ENCODE measurements around the gene DGLUCY.
"Not testable (repeated sequence)": the region's sequence is repeated elsewhere in the genome, so short reads cannot be mapped to it uniquely, and the experiment has no call there.

The DGLUCY gene

DNA sequence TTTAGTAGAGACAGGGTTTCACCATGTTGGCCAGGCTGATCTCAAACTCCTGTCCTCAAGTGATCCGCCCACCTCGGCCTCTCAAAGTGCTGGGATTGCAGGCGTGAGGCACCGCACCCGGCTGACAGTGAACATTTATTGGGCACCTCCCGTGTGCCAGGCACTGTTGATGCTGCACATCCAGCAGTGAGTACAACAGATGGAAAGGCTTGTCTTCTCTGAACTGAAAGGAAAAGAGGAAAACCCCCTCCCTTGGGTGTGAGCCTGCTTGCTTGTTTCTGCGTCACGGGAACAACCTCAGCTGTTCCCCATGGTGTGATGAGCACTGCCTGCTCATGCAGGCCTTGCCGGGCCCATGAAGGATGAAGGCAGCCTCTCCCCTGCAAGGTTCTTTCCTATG, 39.5 kb downstream of the DGLUCY start:
- Histone ChIP-seq H3K36me3 (ENCODE audit: control insufficient read depth, insufficient read depth, low read length) (no peaks in the 10 kb centered on the region), H3K4me1 (ENCODE audit: control insufficient read depth, insufficient read depth, low read length, poor library complexity, severe bottlenecking) (no peaks in the 10 kb centered on the region), H3K9me3 (ENCODE audit: control insufficient read depth, low read length) (no peaks in the 10 kb centered on the region), H3K27ac (ENCODE audit: low read depth, low read length, severe bottlenecking) (no peak overlapping the region), H3K4me3 (ENCODE audit: extremely low read depth, insufficient read depth, low read length, poor library complexity, severe bottlenecking) (no peak overlapping the region)
- WGBS, 2 experiments (ENCODE audit: insufficient coverage in 2 of 2): 85 to 96% methylated on average over 7 to 9 of the region's 9 CpGs

DNA sequence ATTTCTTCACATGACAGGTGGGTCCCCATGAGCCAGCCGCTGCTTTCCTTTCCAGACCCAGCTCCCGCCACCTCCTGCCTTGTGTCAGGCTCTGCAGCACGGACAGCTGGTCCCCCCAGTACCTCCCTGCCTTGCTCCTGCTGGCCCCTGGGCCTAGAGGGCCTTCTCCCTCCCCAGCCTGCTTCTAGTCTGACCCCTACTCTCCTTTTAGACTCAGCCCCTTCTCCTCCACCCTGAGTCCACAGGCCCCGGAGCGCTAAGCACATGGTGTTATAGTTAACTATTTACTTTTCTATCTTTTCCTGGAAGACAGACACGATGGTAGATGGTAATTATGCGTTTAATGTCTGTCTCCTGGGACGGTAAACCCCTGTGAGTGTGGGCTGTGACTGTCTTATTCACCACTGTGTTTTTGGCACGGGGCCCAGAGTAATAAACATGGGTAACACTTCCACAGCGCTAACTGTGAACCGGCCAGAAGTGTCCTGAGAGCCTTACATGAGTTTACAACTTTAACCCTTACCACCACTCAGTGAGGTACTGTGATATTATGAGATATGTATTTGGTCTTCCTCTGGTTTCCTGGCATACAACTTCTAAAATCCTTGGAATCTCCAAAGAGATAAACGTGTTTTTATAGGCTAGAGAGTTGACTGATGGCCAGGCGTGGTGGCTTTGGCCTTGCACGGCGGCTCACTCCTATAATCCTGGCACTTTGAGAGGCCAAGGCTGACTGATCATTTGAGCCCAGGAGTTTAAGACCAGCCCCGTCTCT, 41.2 kb downstream of the DGLUCY start:
- Histone ChIP-seq H3K27ac (ENCODE audit: low read depth, low read length, severe bottlenecking) (no peak overlapping the region), H3K9me3 (ENCODE audit: control insufficient read depth, low read length) (no peaks in the 10 kb centered on the region), H3K4me3 (ENCODE audit: extremely low read depth, insufficient read depth, low read length, poor library complexity, severe bottlenecking) (no peak overlapping the region), H3K36me3 (ENCODE audit: control insufficient read depth, insufficient read depth, low read length) (no peaks in the 10 kb centered on the region), H3K4me1 (ENCODE audit: control insufficient read depth, insufficient read depth, low read length, poor library complexity, severe bottlenecking) (peaks cover 2% of the 10 kb centered on the region)
- WGBS, 2 experiments (ENCODE audit: insufficient coverage in 2 of 2): 85 to 93% methylated on average over 10 to 11 of the region's 16 CpGs

DNA sequence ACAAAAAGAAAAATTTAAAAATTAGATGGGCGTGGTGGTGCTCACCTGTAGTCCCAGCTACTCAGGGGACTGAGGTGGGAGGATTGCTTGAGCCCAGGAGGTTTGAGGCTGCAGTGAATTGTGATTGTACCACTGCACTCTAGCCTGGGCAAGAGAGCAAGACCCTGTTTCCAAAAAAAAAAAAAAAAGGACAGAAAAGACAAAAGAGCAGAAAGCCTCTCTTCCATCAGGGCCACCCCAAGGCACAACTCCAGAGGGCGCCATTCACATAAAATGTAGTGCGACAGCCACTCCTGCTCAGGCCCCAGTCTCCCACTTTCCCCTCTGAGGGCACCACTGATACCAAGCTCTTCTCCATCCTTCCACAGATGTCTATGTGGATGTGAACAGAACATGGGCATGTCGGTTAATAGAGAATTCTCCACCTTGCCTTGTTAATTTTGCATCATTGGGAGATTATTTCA, 41.8 kb downstream of the DGLUCY start:
- H3K9me3 ChIP-seq (ENCODE audit: control insufficient read depth, low read length): no peaks in the 10 kb centered on the region
- 87 to 100% methylated on average over 2 to 3 of the region's 4 CpGs for WGBS, 2 experiments (ENCODE audit: insufficient coverage in 2 of 2)
- H3K36me3 ChIP-seq (ENCODE audit: control insufficient read depth, insufficient read depth, low read length): peaks cover 5% of the 10 kb centered on the region
- peaks cover 2% of the 10 kb centered on the region for H3K4me1 ChIP-seq (ENCODE audit: control insufficient read depth, insufficient read depth, low read length, poor library complexity, severe bottlenecking)
- no peak overlapping the region for H3K4me3 ChIP-seq (ENCODE audit: extremely low read depth, insufficient read depth, low read length, poor library complexity, severe bottlenecking)
- no peak overlapping the region for H3K27ac ChIP-seq (ENCODE audit: low read depth, low read length, severe bottlenecking)

DNA sequence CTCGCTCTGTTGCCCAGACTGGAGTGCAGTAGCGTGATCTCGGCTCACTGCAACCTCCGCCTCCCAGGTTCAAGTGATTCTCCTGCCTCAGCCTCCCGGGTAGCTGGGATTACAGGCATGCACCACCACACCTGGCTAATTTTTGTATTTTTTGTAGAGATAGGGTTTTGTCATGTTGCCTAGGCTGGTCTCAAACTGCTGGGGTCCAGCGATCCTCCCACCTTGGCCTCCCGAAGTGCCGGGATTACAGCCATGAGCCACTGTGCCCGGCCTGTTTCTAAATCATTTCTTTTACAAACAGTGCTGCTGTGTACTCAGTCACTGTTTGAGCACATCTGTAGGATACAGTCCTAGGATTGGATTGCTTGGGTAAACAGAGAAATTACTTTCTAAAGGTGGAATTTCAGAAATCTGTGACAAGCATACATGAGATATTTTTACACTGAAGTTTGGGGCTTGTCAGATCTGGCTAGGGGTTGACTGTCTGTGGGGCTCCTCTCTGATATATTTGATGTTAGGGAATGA, 42.3 kb downstream of the DGLUCY start:
- not testable (repeated sequence) for H3K9me3 ChIP-seq (ENCODE audit: control insufficient read depth, low read length); H3K4me1 ChIP-seq (ENCODE audit: control insufficient read depth, insufficient read depth, low read length, poor library complexity, severe bottlenecking); H3K27ac ChIP-seq (ENCODE audit: low read depth, low read length, severe bottlenecking); H3K36me3 ChIP-seq (ENCODE audit: control insufficient read depth, insufficient read depth, low read length); H3K4me3 ChIP-seq (ENCODE audit: extremely low read depth, insufficient read depth, low read length, poor library complexity, severe bottlenecking)
- 91 to 92% methylated on average over 3 to 4 of the region's 9 CpGs for WGBS, 2 experiments (ENCODE audit: insufficient coverage in 2 of 2)

DNA sequence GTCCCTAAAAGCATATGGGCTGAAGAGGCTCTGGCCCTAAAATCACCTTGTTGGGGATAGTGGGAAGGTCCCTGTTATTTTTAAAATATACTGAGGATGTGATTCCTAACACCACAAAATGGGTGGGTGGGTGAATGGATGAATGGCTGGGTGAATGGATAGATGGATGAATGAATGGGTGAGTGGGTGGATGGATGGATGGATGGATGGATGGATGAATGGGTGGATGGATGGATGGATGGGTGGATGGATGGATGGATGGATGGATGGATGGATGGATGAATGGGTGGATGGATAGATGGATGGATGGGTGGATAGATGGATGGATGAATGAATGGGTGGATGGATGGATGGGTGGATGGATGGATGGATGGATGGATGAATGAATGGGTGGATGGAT, 43.0 kb downstream of the DGLUCY start:
- not testable (repeated sequence) for H3K9me3 ChIP-seq (ENCODE audit: control insufficient read depth, low read length); H3K27ac ChIP-seq (ENCODE audit: low read depth, low read length, severe bottlenecking); H3K36me3 ChIP-seq (ENCODE audit: control insufficient read depth, insufficient read depth, low read length); H3K4me3 ChIP-seq (ENCODE audit: extremely low read depth, insufficient read depth, low read length, poor library complexity, severe bottlenecking); H3K4me1 ChIP-seq (ENCODE audit: control insufficient read depth, insufficient read depth, low read length, poor library complexity, severe bottlenecking)

DNA sequence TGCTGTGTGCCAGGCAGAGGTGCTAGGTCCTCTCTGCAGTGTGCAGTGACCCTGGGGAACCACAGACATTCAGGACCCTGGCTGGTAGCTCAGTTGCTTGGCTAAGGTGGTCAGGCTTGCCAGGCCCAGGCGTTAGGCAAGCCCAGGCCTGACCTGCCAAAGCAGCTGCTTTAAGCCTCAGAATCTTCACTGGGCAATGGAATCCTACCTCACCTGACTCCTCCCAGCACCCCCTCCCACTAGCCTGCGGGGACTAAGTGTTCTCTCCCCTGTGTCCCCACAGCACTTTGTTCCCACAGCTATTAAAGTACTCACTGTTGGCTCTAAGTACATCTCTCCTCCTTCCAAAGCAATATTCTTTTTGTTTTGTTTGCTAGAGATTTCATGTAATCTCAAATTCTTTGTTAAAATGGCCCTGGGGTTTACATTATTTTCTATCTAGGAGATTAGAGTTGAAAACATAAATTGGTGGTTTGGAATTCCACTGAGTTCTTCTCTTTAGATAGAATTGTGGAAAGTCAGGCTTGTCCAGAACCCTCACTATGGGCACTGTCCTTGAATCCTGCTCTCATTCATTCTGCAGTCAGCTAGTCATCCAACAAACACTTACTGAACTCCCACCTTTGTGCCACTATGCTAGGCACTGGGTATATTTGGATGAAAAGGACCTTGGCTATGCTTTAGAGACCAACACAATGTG, 44.4 kb downstream of the DGLUCY start:
- 77 to 79% methylated on average over 2 of the region's 2 CpGs for WGBS, 2 experiments (ENCODE audit: insufficient coverage in 2 of 2)
- H3K4me1 ChIP-seq (ENCODE audit: control insufficient read depth, insufficient read depth, low read length, poor library complexity, severe bottlenecking): peaks cover 2% of the 10 kb centered on the region

DNA sequence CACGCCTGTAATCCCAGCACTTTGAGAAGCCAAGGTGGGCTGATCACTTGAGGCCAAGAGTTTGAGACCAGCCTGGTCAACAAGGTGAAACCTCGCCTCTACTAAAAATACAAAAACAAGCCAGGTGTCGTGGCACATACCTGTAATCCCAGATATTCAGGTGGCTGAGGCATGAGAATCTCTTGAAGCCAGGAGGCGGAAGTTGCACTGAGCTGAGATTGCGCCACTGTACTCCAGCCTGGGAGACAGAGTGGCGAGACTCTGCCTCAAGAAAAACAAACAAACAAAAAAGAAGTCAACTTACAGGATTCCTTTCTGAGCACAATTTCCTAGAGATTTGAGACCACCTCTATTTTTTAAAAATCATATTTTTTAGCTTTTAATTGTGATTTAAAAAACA, 45.3 kb downstream of the DGLUCY start:
- peaks cover 2% of the 10 kb centered on the region for H3K4me1 ChIP-seq (ENCODE audit: control insufficient read depth, insufficient read depth, low read length, poor library complexity, severe bottlenecking)
- H3K9me3 ChIP-seq (ENCODE audit: control insufficient read depth, low read length): no peaks in the 10 kb centered on the region
- H3K27ac ChIP-seq (ENCODE audit: low read depth, low read length, severe bottlenecking): no peak overlapping the region
- H3K36me3 ChIP-seq (ENCODE audit: control insufficient read depth, insufficient read depth, low read length): peaks cover 11% of the 10 kb centered on the region
- no peak overlapping the region for H3K4me3 ChIP-seq (ENCODE audit: extremely low read depth, insufficient read depth, low read length, poor library complexity, severe bottlenecking)
- WGBS, 2 experiments (ENCODE audit: insufficient coverage in 2 of 2): 88 to 98% methylated on average over 4 to 5 of the region's 6 CpGs

More for the DNA sequence above, 44.4 kb downstream of the DGLUCY start:
- H3K9me3 ChIP-seq (ENCODE audit: control insufficient read depth, low read length): no peaks in the 10 kb centered on the region
- no peak overlapping the region for H3K4me3 ChIP-seq (ENCODE audit: extremely low read depth, insufficient read depth, low read length, poor library complexity, severe bottlenecking)
- no peak overlapping the region for H3K27ac ChIP-seq (ENCODE audit: low read depth, low read length, severe bottlenecking)
- H3K36me3 ChIP-seq (ENCODE audit: control insufficient read depth, insufficient read depth, low read length): peaks cover 8% of the 10 kb centered on the region

DNA sequence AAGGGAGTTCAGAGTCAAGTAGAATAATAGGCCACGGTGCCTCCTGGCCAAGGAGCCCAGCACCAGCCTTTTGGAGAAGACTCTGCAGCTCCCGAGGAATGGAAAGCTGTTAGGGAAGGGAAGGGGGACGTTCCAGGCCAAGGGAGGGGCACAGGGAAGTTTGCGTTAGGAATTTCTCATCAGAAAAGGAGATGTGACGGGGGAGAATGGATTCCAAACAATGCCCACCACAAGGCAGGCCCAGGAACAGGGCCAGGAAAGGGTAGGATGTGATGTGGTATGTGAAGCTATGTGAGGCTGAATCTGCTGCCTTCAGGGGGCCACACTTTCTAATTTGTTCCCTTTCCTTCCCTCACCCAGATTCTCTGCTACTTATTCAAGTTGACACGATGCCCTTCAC, 46.0 kb downstream of the DGLUCY start:
- Histone ChIP-seq H3K4me1 (ENCODE audit: control insufficient read depth, insufficient read depth, low read length, poor library complexity, severe bottlenecking) (peaks cover 2% of the 10 kb centered on the region), H3K4me3 (ENCODE audit: extremely low read depth, insufficient read depth, low read length, poor library complexity, severe bottlenecking) (no peak overlapping the region), H3K36me3 (ENCODE audit: control insufficient read depth, insufficient read depth, low read length) (peaks cover 11% of the 10 kb centered on the region), H3K9me3 (ENCODE audit: control insufficient read depth, low read length) (no peaks in the 10 kb centered on the region), H3K27ac (ENCODE audit: low read depth, low read length, severe bottlenecking) (no peak overlapping the region)
- 93% methylated on average over 4 to 5 of the region's 6 CpGs for WGBS, 2 experiments (ENCODE audit: insufficient coverage in 2 of 2)

DNA sequence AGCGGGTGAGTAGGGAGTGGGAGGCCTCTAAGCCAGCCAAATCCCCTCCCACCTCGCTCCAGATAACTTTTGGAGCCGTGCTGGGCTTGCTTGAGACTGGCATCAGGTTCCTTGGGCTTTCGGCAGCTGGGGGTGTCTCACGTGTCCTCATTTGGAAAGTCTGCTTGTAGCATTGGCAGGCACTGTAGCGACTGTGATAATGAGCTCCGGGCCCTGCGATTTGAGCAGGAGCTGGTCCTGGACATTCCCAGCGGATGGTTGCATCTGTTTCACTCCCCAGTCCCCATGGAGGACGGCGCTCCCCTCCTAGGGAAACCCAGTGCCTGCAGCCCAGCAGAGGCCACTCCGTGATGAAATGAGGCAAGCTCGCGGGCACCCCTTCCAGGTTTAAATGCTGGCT, 49.4 kb downstream of the DGLUCY start:
- 95 to 97% methylated on average over 12 of the region's 14 CpGs for WGBS, 2 experiments (ENCODE audit: insufficient coverage in 2 of 2)
- Histone ChIP-seq H3K4me3 (ENCODE audit: extremely low read depth, insufficient read depth, low read length, poor library complexity, severe bottlenecking) (no peak overlapping the region), H3K27ac (ENCODE audit: low read depth, low read length, severe bottlenecking) (no peak overlapping the region), H3K4me1 (ENCODE audit: control insufficient read depth, insufficient read depth, low read length, poor library complexity, severe bottlenecking) (peaks cover 2% of the 10 kb centered on the region), H3K9me3 (ENCODE audit: control insufficient read depth, low read length) (no peaks in the 10 kb centered on the region), H3K36me3 (ENCODE audit: control insufficient read depth, insufficient read depth, low read length) (peaks cover 11% of the 10 kb centered on the region)

DNA sequence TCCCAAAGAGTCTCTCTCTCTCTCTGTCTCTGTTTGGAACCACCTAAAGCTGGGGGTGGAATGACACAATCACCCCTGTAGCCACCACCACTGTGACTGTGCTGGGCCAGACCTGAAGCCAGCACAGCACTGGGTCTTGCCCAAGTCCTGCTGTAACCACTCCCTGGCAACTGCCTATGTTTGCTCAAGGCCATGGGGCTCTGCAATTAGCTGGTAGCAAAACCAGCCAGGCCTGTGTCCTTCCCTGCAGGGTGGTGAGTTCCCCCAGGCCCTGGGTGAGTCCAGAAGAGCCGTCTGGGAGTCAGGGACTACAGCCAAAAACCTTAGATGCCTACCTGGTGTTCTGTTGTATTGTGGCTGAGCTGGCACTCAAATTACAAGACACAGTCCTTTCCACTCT, 50.8 kb downstream of the DGLUCY start:
- Histone ChIP-seq H3K27ac (ENCODE audit: low read depth, low read length, severe bottlenecking) (no peak overlapping the region), H3K36me3 (ENCODE audit: control insufficient read depth, insufficient read depth, low read length) (peaks cover 11% of the 10 kb centered on the region), H3K4me3 (ENCODE audit: extremely low read depth, insufficient read depth, low read length, poor library complexity, severe bottlenecking) (no peak overlapping the region), H3K9me3 (ENCODE audit: control insufficient read depth, low read length) (no peaks in the 10 kb centered on the region), H3K4me1 (ENCODE audit: control insufficient read depth, insufficient read depth, low read length, poor library complexity, severe bottlenecking) (no peaks in the 10 kb centered on the region)
- WGBS, 2 experiments (ENCODE audit: insufficient coverage in 2 of 2): no CpG with 5 or more reads among the region's 1 CpG

DNA sequence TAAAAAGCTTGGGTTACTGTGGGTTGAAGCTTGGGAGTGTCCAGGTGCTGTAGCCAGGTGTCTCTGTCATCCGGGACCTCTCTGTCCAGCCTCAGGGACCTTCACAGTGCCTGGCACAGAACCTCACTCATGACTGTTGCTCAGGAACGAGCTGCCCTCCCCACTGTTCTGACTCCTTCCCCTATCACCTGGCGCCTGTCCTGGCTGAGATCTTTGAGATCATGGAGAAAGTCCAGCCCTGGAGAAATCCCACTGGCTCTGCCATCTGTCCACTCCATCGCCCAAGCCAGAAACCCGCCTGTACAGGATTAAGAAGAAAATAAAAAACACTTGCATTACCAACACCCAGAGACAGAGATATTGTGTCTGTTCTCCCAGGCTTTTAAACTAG, 53.5 kb downstream of the DGLUCY start:
- Histone ChIP-seq H3K9me3 (ENCODE audit: control insufficient read depth, low read length) (no peaks in the 10 kb centered on the region), H3K4me3 (ENCODE audit: extremely low read depth, insufficient read depth, low read length, poor library complexity, severe bottlenecking) (no peak overlapping the region), H3K36me3 (ENCODE audit: control insufficient read depth, insufficient read depth, low read length) (peaks cover 5% of the 10 kb centered on the region), H3K27ac (ENCODE audit: low read depth, low read length, severe bottlenecking) (no peak overlapping the region), H3K4me1 (ENCODE audit: control insufficient read depth, insufficient read depth, low read length, poor library complexity, severe bottlenecking) (no peaks in the 10 kb centered on the region)
- 89 to 100% methylated on average over 2 to 3 of the region's 5 CpGs for WGBS, 2 experiments (ENCODE audit: insufficient coverage in 2 of 2)

Measured in mesodermal cell (in vitro differentiated cells).